ENCODE results near the gene KCNF1. TPM values are rescaled to one million over a fixed set of nuclear protein-coding genes. Genes with fewer than 3 reads are reported as not detected.
A peak's percentile ranks its signal among the peaks of the same experiment; 100 is the strongest.

The KCNF1 gene
- total RNA-seq, 1 donor from 2014 or later, result not detected

GRCh38 chr2:10922307-10923007 is 10.7 kb downstream of the KCNF1 start:
- Histone ChIP-seq H3K4me3 (no peak overlapping the region), H3K4me2 (no peak overlapping the region), H3K4me1 (peaks cover 3% of the 10 kb centered on the region), H3K27me3 (peaks cover 79% of the 10 kb centered on the region), H3K27ac (no peak overlapping the region), H3F3A (ENCODE audit: low read depth) (no peaks in the 10 kb centered on the region), H3K9me3 (ENCODE audit: low read depth) (no peaks in the 10 kb centered on the region), H2AFZ (replicated peaks) (no peak overlapping the region), H4K20me1 (ENCODE audit: low read depth) (no peaks in the 10 kb centered on the region), H3K79me2 (ENCODE audit: low read depth) (no peaks in the 10 kb centered on the region), H3K9ac (no peak overlapping the region), H3K36me3 (no peaks in the 10 kb centered on the region)
- Mint-ChIP-seq H3K9me3 (peaks cover 7% of the 10 kb centered on the region), H3K4me3 (no peak overlapping the region), H3K36me3 (no peaks in the 10 kb centered on the region), H3K27me3 (ENCODE audit: insufficient read depth, low read depth) (peaks cover 21% of the 10 kb centered on the region), H3K27ac (peak overlapping the region; percentile 72), H3K4me1 (peaks cover 22% of the 10 kb centered on the region)
- no peak for TF ChIP-seq CTCF (IDR thresholded peaks at IDR 0.05)
- no peak for TF ChIP-seq EZH2 (IDR thresholded peaks at IDR 0.05)
- TF ChIP-seq EZH2phosphoT487 (IDR thresholded peaks at IDR 0.05), result no peak
- no peak for DNase-seq (ENCODE audit: low spot score)

- no peak for DNase-seq (ENCODE audit: low spot score)
- H3K36me3 ChIP-seq, result no peaks in the 10 kb centered on the region
- peaks cover 23% of the 10 kb centered on the region for H3K4me1 Mint-ChIP-seq
- peaks cover 5% of the 10 kb centered on the region for H3K9me3 Mint-ChIP-seq
- no peaks in the 10 kb centered on the region for H3F3A ChIP-seq (ENCODE audit: low read depth)
- peaks cover 17% of the 10 kb centered on the region for H3K27me3 Mint-ChIP-seq (ENCODE audit: insufficient read depth, low read depth)
- no peak overlapping the region for H3K27ac ChIP-seq
- H3K9me3 ChIP-seq (ENCODE audit: low read depth), result no peaks in the 10 kb centered on the region
- no peaks in the 10 kb centered on the region for H3K79me2 ChIP-seq (ENCODE audit: low read depth)
- no peak overlapping the region for H3K4me3 ChIP-seq
- H3K4me1 ChIP-seq, result peaks cover 3% of the 10 kb centered on the region
- no peaks in the 10 kb centered on the region for H3K36me3 Mint-ChIP-seq
- TF ChIP-seq EZH2 (IDR thresholded peaks at IDR 0.05), result no peak
- H3K4me2 ChIP-seq, result no peak overlapping the region
- peaks cover 82% of the 10 kb centered on the region for H3K27me3 ChIP-seq
- no peak overlapping the region for H2AFZ ChIP-seq (replicated peaks)
- H3K27ac Mint-ChIP-seq, result no peak overlapping the region
- H3K9ac ChIP-seq, result no peak overlapping the region
- no peaks in the 10 kb centered on the region for H4K20me1 ChIP-seq (ENCODE audit: low read depth)
- H3K4me3 Mint-ChIP-seq, result no peak overlapping the region
Observed at GRCh38 chr2:10923008-10923375, 11.3 kb downstream of the KCNF1 start.

GRCh38 chr2:10923965-10924364 is 12.2 kb downstream of the KCNF1 start:
- DNase-seq (ENCODE audit: low spot score), result no peak
- H4K20me1 ChIP-seq (ENCODE audit: low read depth), result no peaks in the 10 kb centered on the region
- H3K4me1 ChIP-seq, result peaks cover 3% of the 10 kb centered on the region
- H3K27ac Mint-ChIP-seq, result peak overlapping the region; percentile 79
- no peak overlapping the region for H3K9ac ChIP-seq
- peaks cover 12% of the 10 kb centered on the region for H3K27me3 Mint-ChIP-seq (ENCODE audit: insufficient read depth, low read depth)
- H3K79me2 ChIP-seq (ENCODE audit: low read depth), result no peaks in the 10 kb centered on the region
- TF ChIP-seq EZH2 (IDR thresholded peaks at IDR 0.05) (no peak), EZH2phosphoT487 (IDR thresholded peaks at IDR 0.05) (no peak), CTCF (IDR thresholded peaks at IDR 0.05) (no peak)
- H3K27me3 ChIP-seq, result peaks cover 82% of the 10 kb centered on the region
- H3K4me3 Mint-ChIP-seq, result no peak overlapping the region
- no peak overlapping the region for H2AFZ ChIP-seq (replicated peaks)
- no peak overlapping the region for H3K27ac ChIP-seq
- peaks cover 20% of the 10 kb centered on the region for H3K4me1 Mint-ChIP-seq
- H3K9me3 Mint-ChIP-seq, result no peaks in the 10 kb centered on the region
- H3K4me2 ChIP-seq, result no peak overlapping the region
- H3K36me3 Mint-ChIP-seq, result no peaks in the 10 kb centered on the region
- H3F3A ChIP-seq (ENCODE audit: low read depth), result no peaks in the 10 kb centered on the region
- no peaks in the 10 kb centered on the region for H3K36me3 ChIP-seq
- H3K9me3 ChIP-seq (ENCODE audit: low read depth), result no peaks in the 10 kb centered on the region
- H3K4me3 ChIP-seq, result no peak overlapping the region

GRCh38 chr2:10924441-10924840 is 12.7 kb downstream of the KCNF1 start:
- no peaks in the 10 kb centered on the region for H3K79me2 ChIP-seq (ENCODE audit: low read depth)
- H3K4me1 ChIP-seq, result peaks cover 3% of the 10 kb centered on the region

More at GRCh38 chr2:10924441-10924840, 12.7 kb downstream of the KCNF1 start:
- H4K20me1 ChIP-seq (ENCODE audit: low read depth), result no peaks in the 10 kb centered on the region
- Mint-ChIP-seq H3K4me3 (no peak overlapping the region), H3K4me1 (peaks cover 20% of the 10 kb centered on the region), H3K36me3 (no peaks in the 10 kb centered on the region), H3K27me3 (ENCODE audit: insufficient read depth, low read depth) (peaks cover 11% of the 10 kb centered on the region), H3K27ac (no peak overlapping the region), H3K9me3 (no peaks in the 10 kb centered on the region)
- H3K4me2 ChIP-seq, result no peak overlapping the region
- no peak overlapping the region for H3K4me3 ChIP-seq
- H3K9ac ChIP-seq, result no peak overlapping the region
- H3K9me3 ChIP-seq (ENCODE audit: low read depth), result no peaks in the 10 kb centered on the region
- DNase-seq (ENCODE audit: low spot score), result no peak
- H3K36me3 ChIP-seq, result no peaks in the 10 kb centered on the region
- no peaks in the 10 kb centered on the region for H3F3A ChIP-seq (ENCODE audit: low read depth)
- H2AFZ ChIP-seq (replicated peaks), result no peak overlapping the region
- no peak overlapping the region for H3K27ac ChIP-seq
- peaks cover 78% of the 10 kb centered on the region for H3K27me3 ChIP-seq
- TF ChIP-seq EZH2 (IDR thresholded peaks at IDR 0.05) (no peak), CTCF (IDR thresholded peaks at IDR 0.05) (no peak), EZH2phosphoT487 (IDR thresholded peaks at IDR 0.05) (no peak)
